AG10803 (cell line): Measurements from ENCODE around the gene KLHL20.
A peak's percentile ranks its signal among the peaks of the same experiment; 100 is the strongest.
"Not testable (repeated sequence)": the region's sequence is repeated elsewhere in the genome, so short reads cannot be mapped to it uniquely, and the experiment has no call there.

ENCODE experiments used
- DNase-seq: peaks from one replicate; pipeline ENCODE4 v3.0.0; 2010; ENCODE audit warnings: low read depth
- H3K4me3 ChIP-seq: 2 replicates; pipeline ENCODE4 v1.5.1; 2011; ENCODE audit warnings: mild to moderate bottlenecking, low read length, control low read depth
- TF ChIP-seq, protein P1 (sequence below): conservative IDR thresholded peaks from 2 replicates; pipeline ENCODE4 v1.5.1; 2011; ENCODE audit warnings: mild to moderate bottlenecking, low read length, control low read depth, inconsistent platforms

KLHL20 gene

DNA sequence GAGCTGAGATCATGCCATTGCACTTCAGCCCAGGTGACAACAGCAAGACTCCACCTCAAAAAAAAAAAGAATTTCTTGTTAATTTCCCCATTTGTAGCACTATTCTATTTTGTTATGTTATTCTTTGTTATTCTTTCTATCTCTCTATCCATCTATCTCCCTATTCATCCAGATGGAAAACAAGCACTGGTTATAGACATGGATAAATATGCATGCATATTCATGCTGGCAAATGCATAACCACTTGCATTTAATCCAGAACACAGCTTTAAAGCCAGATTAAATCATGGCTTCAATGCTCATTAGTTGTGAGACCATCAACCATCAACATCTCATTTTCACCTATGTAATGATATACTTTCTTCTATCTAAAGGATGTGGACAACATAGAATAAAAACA lies 21.5 kb upstream of the KLHL20 start:
- DNase-seq, result no peak
- no peak overlapping the region for H3K4me3 ChIP-seq
- TF ChIP-seq, protein P1, sequence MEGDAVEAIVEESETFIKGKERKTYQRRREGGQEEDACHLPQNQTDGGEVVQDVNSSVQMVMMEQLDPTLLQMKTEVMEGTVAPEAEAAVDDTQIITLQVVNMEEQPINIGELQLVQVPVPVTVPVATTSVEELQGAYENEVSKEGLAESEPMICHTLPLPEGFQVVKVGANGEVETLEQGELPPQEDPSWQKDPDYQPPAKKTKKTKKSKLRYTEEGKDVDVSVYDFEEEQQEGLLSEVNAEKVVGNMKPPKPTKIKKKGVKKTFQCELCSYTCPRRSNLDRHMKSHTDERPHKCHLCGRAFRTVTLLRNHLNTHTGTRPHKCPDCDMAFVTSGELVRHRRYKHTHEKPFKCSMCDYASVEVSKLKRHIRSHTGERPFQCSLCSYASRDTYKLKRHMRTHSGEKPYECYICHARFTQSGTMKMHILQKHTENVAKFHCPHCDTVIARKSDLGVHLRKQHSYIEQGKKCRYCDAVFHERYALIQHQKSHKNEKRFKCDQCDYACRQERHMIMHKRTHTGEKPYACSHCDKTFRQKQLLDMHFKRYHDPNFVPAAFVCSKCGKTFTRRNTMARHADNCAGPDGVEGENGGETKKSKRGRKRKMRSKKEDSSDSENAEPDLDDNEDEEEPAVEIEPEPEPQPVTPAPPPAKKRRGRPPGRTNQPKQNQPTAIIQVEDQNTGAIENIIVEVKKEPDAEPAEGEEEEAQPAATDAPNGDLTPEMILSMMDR, result no peak

DNA sequence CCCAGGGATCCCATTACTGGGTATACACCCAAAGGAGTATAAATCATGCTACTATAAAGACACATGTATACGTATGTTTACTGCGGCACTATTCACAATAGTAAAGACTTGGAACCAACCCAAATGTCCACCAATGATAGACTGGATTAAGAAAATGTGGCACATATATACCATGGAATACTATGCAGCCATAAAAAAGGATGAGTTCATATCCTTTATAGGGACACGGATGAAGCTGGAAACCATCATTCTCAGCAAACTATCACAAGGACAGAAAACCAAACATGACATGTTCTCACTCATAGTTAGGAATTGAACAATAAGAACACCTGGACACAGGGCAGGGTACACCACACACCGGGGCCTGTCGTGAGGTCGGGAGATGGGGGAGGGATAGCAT lies 13.5 kb upstream of the KLHL20 start:
- not testable (repeated sequence) for DNase-seq, H3K4me3 ChIP-seq

DNA sequence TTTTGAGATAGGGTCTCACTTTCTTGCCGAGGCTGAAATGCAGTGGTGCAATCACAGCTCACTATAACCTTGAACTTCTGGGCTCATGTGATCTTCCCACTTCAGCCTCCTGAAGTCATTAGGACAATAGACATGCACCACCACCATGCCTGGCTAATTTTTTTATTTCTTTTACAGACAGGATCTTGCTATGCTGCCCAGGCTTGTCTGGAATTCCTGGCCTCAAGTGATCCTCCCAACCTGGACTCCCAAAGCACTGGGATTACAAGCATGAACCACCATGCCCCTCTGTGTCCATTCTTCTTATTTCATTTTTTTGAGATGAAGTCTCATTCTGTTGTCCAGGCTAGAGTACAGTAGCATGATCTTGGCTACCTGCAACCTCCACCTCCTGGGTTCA lies 12.0 kb upstream of the KLHL20 start:
- no peak for DNase-seq
- no peak overlapping the region for H3K4me3 ChIP-seq
- TF ChIP-seq, protein P1, result no peak

DNA sequence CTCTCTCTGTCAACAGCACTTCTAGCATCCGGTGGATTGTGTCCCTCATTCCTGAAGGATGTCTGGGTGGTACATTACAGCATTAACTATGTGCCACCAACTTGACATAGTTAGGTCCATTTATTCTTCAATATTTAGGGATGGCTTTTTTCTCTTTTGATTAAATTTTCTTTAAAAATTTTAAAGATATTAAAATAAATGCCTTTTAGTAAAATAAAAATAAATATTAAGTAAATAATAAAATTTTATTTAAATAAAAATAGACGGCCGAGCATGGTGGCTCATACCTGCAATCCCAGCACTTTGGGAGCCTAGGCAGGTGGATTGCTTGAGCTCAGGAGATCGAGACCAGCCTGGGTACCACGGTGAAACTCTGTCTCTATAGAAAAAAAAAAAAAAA lies 9.7 kb upstream of the KLHL20 start:
- no peak for DNase-seq
- TF ChIP-seq, protein P1, result no peak
- no peak overlapping the region for H3K4me3 ChIP-seq

DNA sequence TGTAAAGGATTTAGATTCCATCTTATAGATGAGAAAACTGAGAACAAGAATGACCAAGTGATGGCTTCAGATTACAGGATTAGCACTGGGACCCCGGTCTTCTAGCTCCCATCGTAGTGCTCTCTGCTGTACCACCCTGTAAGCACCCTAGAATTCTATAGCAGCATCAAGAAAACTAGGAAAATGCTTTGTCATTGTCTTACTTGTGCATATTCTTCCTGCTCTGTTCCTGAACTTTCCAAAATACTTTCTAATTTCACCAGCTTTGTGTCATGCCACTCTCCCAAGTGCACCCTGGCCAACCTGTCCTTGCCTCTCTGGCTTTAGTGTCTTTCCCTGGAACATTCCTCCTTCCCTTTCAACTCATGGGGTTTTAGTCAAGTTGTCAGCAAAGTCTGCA lies 6.0 kb upstream of the KLHL20 start:
- no peak for DNase-seq
- TF ChIP-seq, protein P1, result no peak
- H3K4me3 ChIP-seq, result no peak overlapping the region

DNA sequence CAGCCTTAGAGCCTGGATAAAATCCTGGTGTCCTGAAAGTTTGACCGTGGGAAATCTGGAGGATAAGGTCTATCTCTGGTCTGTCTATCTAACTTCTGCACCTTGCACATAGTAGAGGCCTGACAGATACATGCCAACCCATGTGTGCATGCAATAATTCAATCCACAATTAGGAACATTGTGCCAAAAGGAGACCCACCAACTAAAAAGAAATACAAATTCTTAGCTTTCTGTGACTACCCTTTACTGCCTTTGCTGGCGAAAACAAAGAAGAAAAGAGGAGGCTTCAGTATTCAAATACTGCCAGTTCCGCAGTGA lies 381 bp upstream of the KLHL20 start:
- TF ChIP-seq, protein P1, result no peak
- DNase-seq, result no peak
- H3K4me3 ChIP-seq, result peak overlapping the region; percentile 91

DNA sequence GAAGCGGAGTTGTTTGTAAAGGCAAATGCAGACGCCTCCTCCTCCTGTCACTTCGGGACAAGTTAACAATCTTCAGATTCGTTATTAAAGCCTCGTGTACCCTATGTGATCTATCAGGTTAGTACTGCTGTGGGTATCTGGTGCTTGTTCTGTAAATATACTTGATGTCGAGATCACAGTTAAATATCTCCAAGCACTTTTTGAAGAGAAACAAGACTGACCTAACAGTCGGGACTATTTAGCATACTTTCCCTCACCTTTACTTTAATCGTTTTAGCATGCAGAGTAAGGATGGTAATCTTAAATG lies 710 bp downstream of the KLHL20 start:
- TF ChIP-seq, protein P1, result no peak
- peak overlapping the region; percentile 91 for H3K4me3 ChIP-seq
- no peak for DNase-seq

DNA sequence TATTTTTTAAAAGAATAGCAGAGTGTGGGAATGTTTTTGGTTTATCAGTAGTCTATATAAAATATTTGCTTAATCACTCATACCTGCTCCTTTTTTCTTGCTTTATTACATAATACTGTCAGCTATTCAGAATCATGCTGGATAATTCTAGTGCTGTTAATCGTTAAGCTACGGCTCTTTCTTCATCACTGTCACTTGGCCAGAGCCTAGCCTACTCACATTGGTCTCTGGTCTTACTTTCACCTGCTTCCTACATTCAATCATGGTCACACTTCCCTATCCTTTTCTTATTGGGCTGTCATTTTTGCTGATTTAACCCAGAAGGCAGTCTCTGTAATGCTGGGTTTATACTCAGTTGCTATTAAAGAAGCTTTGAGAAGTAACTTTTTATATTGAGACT lies 2.5 kb downstream of the KLHL20 start:
- DNase-seq, result no peak
- TF ChIP-seq, protein P1, result no peak
- no peak overlapping the region for H3K4me3 ChIP-seq

DNA sequence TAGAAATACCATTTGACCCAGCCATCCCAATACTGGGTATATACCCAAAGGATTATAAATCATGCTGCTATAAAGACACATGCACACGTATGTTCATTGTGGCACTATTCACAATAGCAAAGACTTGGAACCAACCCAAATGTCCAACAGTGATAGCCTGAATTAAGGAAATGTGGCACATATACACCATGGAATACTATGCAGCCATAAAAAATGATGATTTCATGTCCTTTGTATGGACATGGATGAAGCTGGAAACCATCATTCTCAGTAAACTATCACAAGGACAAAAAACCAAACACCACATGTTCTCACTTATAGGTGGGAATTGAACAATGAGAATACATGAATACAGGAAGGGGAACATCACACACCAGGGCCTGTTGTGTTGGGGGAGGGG lies 16.6 kb downstream of the KLHL20 start:
- not testable (repeated sequence) for DNase-seq, H3K4me3 ChIP-seq
